Daoy (cell line): ENCODE results near the gene TCP11X2. TPM values are rescaled to one million over a fixed set of nuclear protein-coding genes. Genes with fewer than 3 reads are reported as not detected.
"Not testable (repeated sequence)": the region's sequence is repeated elsewhere in the genome, so short reads cannot be mapped to it uniquely, and the experiment has no call there.

ENCODE experiments used
- DNase-seq: peaks from one replicate; pipeline ENCODE4 v3.0.0-alpha.2; 2015; ENCODE audit warnings: low read depth
- total RNA-seq: library from RNA; depleted of rRNA; stranded (reverse); fragments of >200 nt; shearing (Covaris generic); gene quantifications from 2 replicates; pipeline ENCODE4 v1.2.3, GENCODE V29; 2014; rRNA removed

TCP11X2 gene
- total RNA-seq: not detected in 2 replicates

- not testable (repeated sequence) for DNase-seq
Observed at GRCh38 chrX:102471762-102472220, at the start of gene TCP11X2. TCP11X2 (minus strand) TSS chrX:102471812.

- DNase-seq: peak; percentile 14
Observed at GRCh38 chrX:102517326-102517725, 45.7 kb upstream of the TCP11X2 start.

- DNase-seq: peak; percentile 73
Observed at GRCh38 chrX:102515975-102516941, 44.6 kb upstream of the TCP11X2 start, which contains the start of gene TMSB15A. TMSB15A (minus strand) TSS chrX:102516739.

GRCh38 chrX:102514536-102514935, 42.9 kb upstream of the TCP11X2 start:
- DNase-seq: no peak

GRCh38 chrX:102498732-102499131, 27.1 kb upstream of the TCP11X2 start:
- no peak for DNase-seq

GRCh38 chrX:102491766-102492165, 20.2 kb upstream of the TCP11X2 start:
- no peak for DNase-seq

GRCh38 chrX:102478765-102479164, 7.2 kb upstream of the TCP11X2 start:
- DNase-seq: not testable (repeated sequence)

- DNase-seq: not testable (repeated sequence)
Observed at GRCh38 chrX:102470215-102470614, 1.4 kb downstream of the TCP11X2 start.

- not testable (repeated sequence) for DNase-seq
Observed at GRCh38 chrX:102458615-102459014, 13.0 kb downstream of the TCP11X2 start.

- DNase-seq: not testable (repeated sequence)
Observed at GRCh38 chrX:102439908-102440307, 31.7 kb downstream of the TCP11X2 start, which contains the start of gene NXF2B. NXF2B (minus strand) TSS chrX:102440008; CDS start chrX:102380036, 59,972 bp downstream.

- DNase-seq: not testable (repeated sequence)
Observed at GRCh38 chrX:102414493-102414892, 57.1 kb downstream of the TCP11X2 start.

Other genes with a start within 250 kb of the TCP11X2 start
- 1.9 and 3.5 TPM in 2 replicates for gene NXF2, start 224.6 kb downstream of the TCP11X2 start, total RNA-seq
- gene NXF2B, start 31.8 kb downstream of the TCP11X2 start, total RNA-seq: 1.9 TPM in 1 of 2 replicates, not detected in the other
- 18.2 and 31.4 TPM in 2 replicates for gene TMSB15A, start 44.9 kb upstream of the TCP11X2 start, total RNA-seq
- 10.5 and 17.1 TPM in 2 replicates for gene ARMCX5, start 127.7 kb upstream of the TCP11X2 start, total RNA-seq
- 0.69 and 1.5 TPM in 2 replicates for gene GPRASP1, start 179.7 kb upstream of the TCP11X2 start, total RNA-seq
- gene GPRASP2, start 240.6 kb upstream of the TCP11X2 start, total RNA-seq: 12.0 and 17.4 TPM in 2 replicates
- gene GPRASP3, start 248.9 kb upstream of the TCP11X2 start, total RNA-seq: 3.2 and 3.9 TPM in 2 replicates